Activated naive CD8-positive, alpha-beta T cell (primary cell): ENCODE data around the gene CCDC134.

Experiments
- H3K27ac Mint-ChIP-seq: one replicate; pipeline ENCODE4 v1.8.0; 2021; ENCODE audit warnings: mixed read lengths
- H3K27me3 Mint-ChIP-seq: one replicate; pipeline ENCODE4 v1.8.0; 2021; ENCODE audit warnings: mixed read lengths
- H3K36me3 Mint-ChIP-seq: one replicate; pipeline ENCODE4 v1.8.0; 2021; ENCODE audit warnings: mixed read lengths
- H3K4me1 Mint-ChIP-seq: one replicate; pipeline ENCODE4 v1.8.0; 2021; ENCODE audit warnings: low read depth, mixed read lengths
- H3K4me3 Mint-ChIP-seq: one replicate; pipeline ENCODE4 v1.8.0; 2021; ENCODE audit warnings: mild to moderate bottlenecking, mixed read lengths
- H3K9me3 Mint-ChIP-seq: one replicate; pipeline ENCODE4 v1.8.0; 2021; ENCODE audit warnings: low read depth, mixed read lengths

CCDC134 gene

GRCh38 chr22:41800348-41801146 lies at the start of gene CCDC134:
CCDC134 (plus strand) TSS chr22:41800679; CDS start chr22:41808891, 8,212 bp downstream.
- Mint-ChIP-seq H3K27me3 (no peaks in the 10 kb centered on the region), H3K36me3 (no peaks in the 10 kb centered on the region), H3K4me3 (peak within 1 kb of the TSS; percentile 96), H3K27ac (peak within 1 kb of the TSS; percentile 95), H3K4me1 (peaks cover 39% of the 10 kb centered on the region), H3K9me3 (no peaks in the 10 kb centered on the region)

GRCh38 chr22:41752011-41752970 lies 48.2 kb upstream of the CCDC134 start:
- Mint-ChIP-seq H3K36me3 (no peaks in the 10 kb centered on the region), H3K9me3 (no peaks in the 10 kb centered on the region), H3K4me3 (no peak overlapping the region), H3K27ac (no peak overlapping the region), H3K4me1 (no peaks in the 10 kb centered on the region), H3K27me3 (no peaks in the 10 kb centered on the region)

GRCh38 chr22:41753984-41754383 lies 46.5 kb upstream of the CCDC134 start:
- no peaks in the 10 kb centered on the region for H3K4me1 Mint-ChIP-seq
- H3K36me3 Mint-ChIP-seq: no peaks in the 10 kb centered on the region
- H3K9me3 Mint-ChIP-seq: no peaks in the 10 kb centered on the region
- peaks cover 2% of the 10 kb centered on the region for H3K27me3 Mint-ChIP-seq
- H3K4me3 Mint-ChIP-seq: no peak overlapping the region
- H3K27ac Mint-ChIP-seq: no peak overlapping the region

GRCh38 chr22:41757502-41757901 lies 43.0 kb upstream of the CCDC134 start:
- Mint-ChIP-seq H3K27me3 (peaks cover 2% of the 10 kb centered on the region), H3K36me3 (no peaks in the 10 kb centered on the region), H3K27ac (no peak overlapping the region), H3K9me3 (no peaks in the 10 kb centered on the region), H3K4me3 (no peak overlapping the region), H3K4me1 (no peaks in the 10 kb centered on the region)

- Mint-ChIP-seq H3K27ac (no peak overlapping the region), H3K27me3 (peaks cover 2% of the 10 kb centered on the region), H3K36me3 (no peaks in the 10 kb centered on the region), H3K4me3 (no peak overlapping the region), H3K4me1 (no peaks in the 10 kb centered on the region), H3K9me3 (no peaks in the 10 kb centered on the region)
These were observed 42.2 kb upstream of the CCDC134 start for GRCh38 chr22:41758231-41758630.

GRCh38 chr22:41762980-41763779 lies 37.3 kb upstream of the CCDC134 start:
- Mint-ChIP-seq H3K4me1 (no peaks in the 10 kb centered on the region), H3K27me3 (no peaks in the 10 kb centered on the region), H3K9me3 (no peaks in the 10 kb centered on the region), H3K36me3 (no peaks in the 10 kb centered on the region), H3K4me3 (no peak overlapping the region), H3K27ac (no peak overlapping the region)

GRCh38 chr22:41766476-41766875 lies 34.0 kb upstream of the CCDC134 start:
- Mint-ChIP-seq H3K9me3 (no peaks in the 10 kb centered on the region), H3K4me3 (no peak overlapping the region), H3K4me1 (no peaks in the 10 kb centered on the region), H3K27ac (no peak overlapping the region), H3K27me3 (no peaks in the 10 kb centered on the region), H3K36me3 (no peaks in the 10 kb centered on the region)

GRCh38 chr22:41768430-41768829 lies 32.0 kb upstream of the CCDC134 start:
- no peak overlapping the region for H3K27ac Mint-ChIP-seq
- H3K36me3 Mint-ChIP-seq: no peaks in the 10 kb centered on the region
- no peaks in the 10 kb centered on the region for H3K9me3 Mint-ChIP-seq
- no peaks in the 10 kb centered on the region for H3K4me1 Mint-ChIP-seq
- no peak overlapping the region for H3K4me3 Mint-ChIP-seq
- no peaks in the 10 kb centered on the region for H3K27me3 Mint-ChIP-seq

GRCh38 chr22:41770715-41771468 lies 29.6 kb upstream of the CCDC134 start:
- Mint-ChIP-seq H3K4me1 (no peaks in the 10 kb centered on the region), H3K36me3 (no peaks in the 10 kb centered on the region), H3K27ac (no peak overlapping the region), H3K4me3 (no peak overlapping the region), H3K9me3 (no peaks in the 10 kb centered on the region), H3K27me3 (no peaks in the 10 kb centered on the region)

GRCh38 chr22:41772198-41772597 lies 28.3 kb upstream of the CCDC134 start:
- Mint-ChIP-seq H3K27me3 (no peaks in the 10 kb centered on the region), H3K36me3 (no peaks in the 10 kb centered on the region), H3K4me3 (no peak overlapping the region), H3K27ac (no peak overlapping the region), H3K4me1 (no peaks in the 10 kb centered on the region), H3K9me3 (no peaks in the 10 kb centered on the region)

GRCh38 chr22:41772645-41773044 lies 27.8 kb upstream of the CCDC134 start:
- Mint-ChIP-seq H3K9me3 (no peaks in the 10 kb centered on the region), H3K27ac (no peak overlapping the region), H3K4me1 (peaks cover 2% of the 10 kb centered on the region), H3K36me3 (no peaks in the 10 kb centered on the region), H3K27me3 (no peaks in the 10 kb centered on the region), H3K4me3 (no peak overlapping the region)

- no peaks in the 10 kb centered on the region for H3K27me3 Mint-ChIP-seq
- no peaks in the 10 kb centered on the region for H3K9me3 Mint-ChIP-seq
These were observed 25.1 kb upstream of the CCDC134 start for GRCh38 chr22:41775338-41775737.

GRCh38 chr22:41775976-41776375 lies 24.5 kb upstream of the CCDC134 start:
- peaks cover 31% of the 10 kb centered on the region for H3K4me1 Mint-ChIP-seq
- no peaks in the 10 kb centered on the region for H3K27me3 Mint-ChIP-seq
- H3K9me3 Mint-ChIP-seq: no peaks in the 10 kb centered on the region
- H3K4me3 Mint-ChIP-seq: no peak overlapping the region
- no peaks in the 10 kb centered on the region for H3K36me3 Mint-ChIP-seq
- no peak overlapping the region for H3K27ac Mint-ChIP-seq

More at GRCh38 chr22:41775338-41775737, 25.1 kb upstream of the CCDC134 start:
- H3K4me3 Mint-ChIP-seq: no peak overlapping the region
- peaks cover 24% of the 10 kb centered on the region for H3K4me1 Mint-ChIP-seq
- H3K27ac Mint-ChIP-seq: no peak overlapping the region
- H3K36me3 Mint-ChIP-seq: no peaks in the 10 kb centered on the region

- Mint-ChIP-seq H3K4me3 (no peak overlapping the region), H3K4me1 (peaks cover 35% of the 10 kb centered on the region), H3K36me3 (no peaks in the 10 kb centered on the region), H3K27ac (no peak overlapping the region), H3K9me3 (no peaks in the 10 kb centered on the region), H3K27me3 (no peaks in the 10 kb centered on the region)
These were observed 24.1 kb upstream of the CCDC134 start for GRCh38 chr22:41776381-41776780.
